Gastrocnemius medialis (tissue), 4 donors: Measurements from ENCODE around the gene CTDSP1.

Experiments used
- CTCF ChIP-seq, 5 experiments: fragments of 450-650 bp in 3 of 5; fragments of 200-600 bp in 2 of 5; sonication (generic) in 2 of 5; IDR thresholded peaks in 4 of 5; conservative IDR thresholded peaks in 1 of 5; 1 replicate in 4 of 5; 2 replicates in 1 of 5; pipeline ENCODE4 v1.5.1; 2016 to 2019; ENCODE audit warnings: antibody characterized with exemption in 5 of 5, mild to moderate bottlenecking in 3 of 5, moderate library complexity in 3 of 5
- POLR2A ChIP-seq, 2 donors: fragments of 450-650 bp; IDR thresholded peaks; one replicate each; pipeline ENCODE4 v1.6.1; 2017; ENCODE audit warnings: antibody characterized with exemption in 2 of 2, mild to moderate bottlenecking in 2 of 2, moderate library complexity in 2 of 2

- TF ChIP-seq CTCF (IDR thresholded peaks at IDR 0.05 in 4 of 5, conservative IDR thresholded peaks at IDR 0.05 in 1 of 5) (no peak), POLR2A (IDR thresholded peaks at IDR 0.05) (peak in 1 of 2 donors; percentile 23)
Measured at GRCh38 chr2:218370410-218371063, 29.1 kb upstream of the CTDSP1 start.
